ENCODE data around the gene PPP6C.
A peak's percentile ranks its signal among the peaks of the same experiment; 100 is the strongest.
"Not testable (repeated sequence)": the region's sequence is repeated elsewhere in the genome, so short reads cannot be mapped to it uniquely, and the experiment has no call there.

The PPP6C gene

DNA sequence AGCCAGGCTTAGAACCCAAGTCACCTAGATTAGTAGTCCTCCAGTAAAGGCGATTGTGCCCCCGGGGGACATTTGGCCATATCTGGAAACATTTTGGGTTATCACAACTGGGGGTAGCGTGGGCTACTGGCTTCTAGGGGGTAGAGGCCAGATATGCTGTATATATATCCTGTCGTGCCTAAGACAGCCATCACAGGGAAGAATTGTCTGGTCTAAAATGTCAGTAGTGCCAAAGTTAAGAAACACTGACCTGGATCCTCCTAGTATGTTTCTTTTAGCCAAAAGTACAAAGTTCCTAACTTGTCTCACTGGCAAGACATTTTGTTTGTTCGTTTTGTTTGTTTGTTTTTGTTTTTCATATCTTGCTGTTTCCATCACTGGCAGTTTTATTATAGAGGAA lies 24.6 kb upstream of the PPP6C start:
- H3K36me3 ChIP-seq (ENCODE audit: control insufficient read depth, insufficient read depth, low read length), result peaks cover 30% of the 10 kb centered on the region
- H3K9ac ChIP-seq (ENCODE audit: low read length), result no peak overlapping the region
- no peaks in the 10 kb centered on the region for H3K27me3 ChIP-seq (ENCODE audit: control insufficient read depth, insufficient read depth, low read length)
- H3K4me1 ChIP-seq (ENCODE audit: control insufficient read depth, insufficient read depth, low read length), result no peaks in the 10 kb centered on the region
- H3K27ac ChIP-seq (ENCODE audit: low read depth, low read length), result no peak overlapping the region
- no peaks in the 10 kb centered on the region for H3K9me3 ChIP-seq (ENCODE audit: control insufficient read depth, insufficient read depth, low read depth, low read length)
- H3K4me3 ChIP-seq (ENCODE audit: low read depth, low read length), result no peak overlapping the region

DNA sequence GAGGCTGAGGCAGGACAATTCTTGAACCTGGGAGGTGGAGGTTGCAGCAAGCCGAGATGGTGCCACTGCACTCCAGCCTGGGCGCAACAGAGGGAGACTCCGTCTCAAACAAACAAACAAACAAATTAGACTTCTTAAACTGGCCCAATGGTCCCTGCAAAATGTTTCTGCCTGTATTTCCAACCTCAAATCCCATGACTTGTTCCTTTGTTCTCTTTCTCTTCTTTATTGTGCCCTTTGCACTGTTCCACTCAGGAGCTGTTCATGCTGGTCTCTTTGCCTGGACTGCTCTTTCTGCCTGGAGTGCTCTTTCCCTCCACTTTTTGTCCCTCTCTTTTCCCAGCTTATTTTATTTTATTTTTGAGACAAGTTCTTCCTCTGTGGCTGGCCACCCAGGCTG lies 14.9 kb upstream of the PPP6C start:
- peaks cover 34% of the 10 kb centered on the region for H3K36me3 ChIP-seq (ENCODE audit: control insufficient read depth, insufficient read depth, low read length)
- no peak overlapping the region for H3K4me3 ChIP-seq (ENCODE audit: low read depth, low read length)
- no peaks in the 10 kb centered on the region for H3K9me3 ChIP-seq (ENCODE audit: control insufficient read depth, insufficient read depth, low read depth, low read length)
- no peak overlapping the region for H3K27ac ChIP-seq (ENCODE audit: low read depth, low read length)
- H3K4me1 ChIP-seq (ENCODE audit: control insufficient read depth, insufficient read depth, low read length), result 0 out of 2 replicates have a peak, but pooled peaks cover 6% of the 10 kb centered on the region
- no peaks in the 10 kb centered on the region for H3K27me3 ChIP-seq (ENCODE audit: control insufficient read depth, insufficient read depth, low read length)
- no peak overlapping the region for H3K9ac ChIP-seq (ENCODE audit: low read length)

DNA sequence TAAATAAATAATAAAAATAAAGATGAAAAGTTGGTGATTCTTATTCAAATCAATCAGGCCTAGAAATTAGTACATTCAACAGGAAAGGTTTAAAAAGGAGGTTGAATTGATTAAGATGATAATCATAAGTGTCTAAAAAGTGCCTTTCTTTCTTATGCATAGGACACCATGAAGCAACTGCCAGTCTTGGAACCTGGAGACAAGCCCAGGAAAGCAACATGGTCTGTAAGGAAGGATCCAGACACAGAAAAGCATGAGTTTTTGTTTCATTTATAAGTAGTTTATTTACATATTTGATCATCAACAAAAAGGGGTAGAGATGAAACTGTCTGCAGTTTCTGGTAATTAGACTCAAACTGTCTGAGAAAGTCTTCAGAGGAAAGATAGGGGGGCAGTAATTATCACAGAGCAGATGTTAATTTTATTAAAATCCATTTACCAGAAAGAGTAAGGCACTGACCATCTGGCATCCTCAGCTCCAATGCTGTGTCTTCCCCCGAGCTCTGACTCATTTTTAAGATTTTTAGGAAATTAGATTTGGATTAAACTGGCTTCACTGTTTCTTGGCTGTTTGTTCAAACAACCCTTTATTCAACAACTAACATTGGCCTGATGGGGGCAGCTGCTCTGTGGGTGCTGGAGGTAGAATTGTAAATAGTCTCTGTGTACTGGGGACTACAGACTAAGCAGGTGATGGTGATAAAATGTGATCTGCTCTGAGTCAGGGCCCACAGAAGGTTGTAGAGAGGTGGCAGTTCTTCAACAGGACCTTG lies 13.4 kb upstream of the PPP6C start:
- H3K36me3 ChIP-seq (ENCODE audit: control insufficient read depth, insufficient read depth, low read length), result peaks cover 28% of the 10 kb centered on the region

GRCh38 chr9:125200216-125201047 lies 10.8 kb upstream of the PPP6C start, which contains the start of gene RABEPK:
RABEPK (plus strand) TSS chr9:125200542; CDS start chr9:125203014, 2,472 bp downstream.
- Histone ChIP-seq H3K4me1 (ENCODE audit: control insufficient read depth, insufficient read depth, low read length) (0 out of 2 replicates have a peak, but pooled peaks cover 6% of the 10 kb centered on the region), H3K27me3 (ENCODE audit: control insufficient read depth, insufficient read depth, low read length) (no peaks in the 10 kb centered on the region), H3K9me3 (ENCODE audit: control insufficient read depth, insufficient read depth, low read depth, low read length) (no peaks in the 10 kb centered on the region), H3K9ac (ENCODE audit: low read length) (peak within 1 kb of the TSS; percentile 83), H3K36me3 (ENCODE audit: control insufficient read depth, insufficient read depth, low read length) (peaks cover 12% of the 10 kb centered on the region), H3K27ac (ENCODE audit: low read depth, low read length) (peak within 1 kb of the TSS; percentile 46; the same call in 1 of the 2 replicates), H3K4me3 (ENCODE audit: low read depth, low read length) (peak within 1 kb of the TSS; percentile 81)

More for the DNA sequence above, 13.4 kb upstream of the PPP6C start:
- Histone ChIP-seq H3K27ac (ENCODE audit: low read depth, low read length) (no peak overlapping the region), H3K4me1 (ENCODE audit: control insufficient read depth, insufficient read depth, low read length) (0 out of 2 replicates have a peak, but pooled peaks cover 6% of the 10 kb centered on the region), H3K27me3 (ENCODE audit: control insufficient read depth, insufficient read depth, low read length) (no peaks in the 10 kb centered on the region), H3K9me3 (ENCODE audit: control insufficient read depth, insufficient read depth, low read depth, low read length) (no peaks in the 10 kb centered on the region), H3K9ac (ENCODE audit: low read length) (no peak overlapping the region), H3K4me3 (ENCODE audit: low read depth, low read length) (no peak overlapping the region)

DNA sequence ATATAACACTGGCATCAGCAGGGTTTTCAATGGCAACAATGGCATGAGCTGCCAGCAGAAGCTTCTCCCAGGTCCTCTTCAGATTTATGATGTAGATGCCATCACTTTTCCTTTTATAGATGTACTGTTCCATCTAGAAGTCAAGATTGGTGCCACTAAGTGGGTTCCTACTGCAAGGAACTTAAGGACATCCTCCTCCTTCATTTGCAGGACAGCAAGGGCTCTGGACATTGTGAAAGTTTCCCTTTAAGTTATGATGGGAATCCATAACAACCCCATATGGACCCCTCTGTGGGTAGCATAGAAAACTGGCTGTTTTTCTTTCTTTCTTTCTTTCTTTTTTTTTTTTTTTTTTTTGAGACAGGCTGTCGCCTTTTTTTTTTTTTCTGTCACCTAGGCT lies 6.0 kb upstream of the PPP6C start:
- H3K9ac ChIP-seq (ENCODE audit: low read length); H3K36me3 ChIP-seq (ENCODE audit: control insufficient read depth, insufficient read depth, low read length); H3K4me3 ChIP-seq (ENCODE audit: low read depth, low read length); H3K4me1 ChIP-seq (ENCODE audit: control insufficient read depth, insufficient read depth, low read length); H3K9me3 ChIP-seq (ENCODE audit: control insufficient read depth, insufficient read depth, low read depth, low read length); H3K27ac ChIP-seq (ENCODE audit: low read depth, low read length); H3K27me3 ChIP-seq (ENCODE audit: control insufficient read depth, insufficient read depth, low read length): not testable (repeated sequence)

DNA sequence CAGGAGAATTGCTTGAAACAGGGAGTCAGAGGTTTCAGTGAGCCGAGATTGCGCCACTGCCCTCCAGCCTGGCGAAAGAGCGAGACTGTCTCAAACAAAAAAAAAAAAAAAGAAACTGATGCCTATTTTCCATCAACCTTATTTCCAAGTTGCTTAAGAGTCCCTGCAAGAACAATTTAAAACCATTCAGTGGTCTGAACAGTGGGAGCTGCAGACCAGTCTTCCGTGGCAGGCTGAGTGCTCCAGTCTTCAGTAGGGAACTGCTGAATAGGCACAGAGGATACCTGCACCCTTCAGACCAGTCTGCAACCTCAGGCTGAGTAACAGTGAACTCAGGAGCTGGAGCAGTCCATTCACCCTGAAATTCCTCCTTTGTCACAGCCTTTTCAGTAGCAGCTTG lies 4.9 kb upstream of the PPP6C start:
- H3K4me1 ChIP-seq (ENCODE audit: control insufficient read depth, insufficient read depth, low read length); H3K4me3 ChIP-seq (ENCODE audit: low read depth, low read length); H3K9ac ChIP-seq (ENCODE audit: low read length); H3K27ac ChIP-seq (ENCODE audit: low read depth, low read length); H3K36me3 ChIP-seq (ENCODE audit: control insufficient read depth, insufficient read depth, low read length); H3K27me3 ChIP-seq (ENCODE audit: control insufficient read depth, insufficient read depth, low read length); H3K9me3 ChIP-seq (ENCODE audit: control insufficient read depth, insufficient read depth, low read depth, low read length): not testable (repeated sequence)

DNA sequence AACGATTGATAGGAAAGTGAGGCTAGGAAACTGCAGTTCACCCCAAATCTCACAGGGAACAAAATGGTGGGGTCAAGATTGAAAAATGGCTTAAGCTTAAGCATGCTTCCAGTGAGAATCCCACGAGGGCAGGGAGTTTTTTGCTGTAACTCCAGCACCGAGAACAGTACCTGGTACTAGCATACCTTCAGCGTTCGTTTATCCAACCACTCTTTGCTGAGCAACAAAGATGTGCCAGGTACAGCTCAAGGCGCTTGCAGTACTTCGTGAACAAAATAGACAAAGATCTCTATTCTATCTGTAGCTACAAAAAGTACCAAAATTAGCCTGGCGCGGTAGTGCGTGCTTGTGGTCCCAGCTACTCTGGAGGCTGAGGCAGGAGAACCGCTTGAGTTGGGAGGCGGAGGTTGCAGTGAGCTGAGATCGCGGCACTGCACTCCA lies 778 bp upstream of the PPP6C start:
- Histone ChIP-seq H3K36me3 (ENCODE audit: control insufficient read depth, insufficient read depth, low read length) (no peaks in the 10 kb centered on the region), H3K27ac (ENCODE audit: low read depth, low read length) (peak overlapping the region; percentile 81), H3K9me3 (ENCODE audit: control insufficient read depth, insufficient read depth, low read depth, low read length) (no peaks in the 10 kb centered on the region), H3K27me3 (ENCODE audit: control insufficient read depth, insufficient read depth, low read length) (no peaks in the 10 kb centered on the region), H3K4me1 (ENCODE audit: control insufficient read depth, insufficient read depth, low read length) (peaks cover 4% of the 10 kb centered on the region; the same call in 1 of the 2 replicates), H3K4me3 (ENCODE audit: low read depth, low read length) (peak overlapping the region; percentile 90), H3K9ac (ENCODE audit: low read length) (peak overlapping the region; percentile 81)

GRCh38 chr9:125189011-125189360 lies 617 bp downstream of the PPP6C start:
- no peaks in the 10 kb centered on the region for H3K27me3 ChIP-seq (ENCODE audit: control insufficient read depth, insufficient read depth, low read length)
- no peaks in the 10 kb centered on the region for H3K36me3 ChIP-seq (ENCODE audit: control insufficient read depth, insufficient read depth, low read length)
- peak overlapping the region; percentile 81 for H3K9ac ChIP-seq (ENCODE audit: low read length)

GRCh38 chr9:125183561-125183960 lies 6.0 kb downstream of the PPP6C start:
- Histone ChIP-seq H3K36me3 (ENCODE audit: control insufficient read depth, insufficient read depth, low read length) (no peaks in the 10 kb centered on the region), H3K4me1 (ENCODE audit: control insufficient read depth, insufficient read depth, low read length) (no peaks in the 10 kb centered on the region), H3K27me3 (ENCODE audit: control insufficient read depth, insufficient read depth, low read length) (no peaks in the 10 kb centered on the region), H3K9ac (ENCODE audit: low read length) (no peak overlapping the region), H3K27ac (ENCODE audit: low read depth, low read length) (no peak overlapping the region), H3K9me3 (ENCODE audit: control insufficient read depth, insufficient read depth, low read depth, low read length) (no peaks in the 10 kb centered on the region), H3K4me3 (ENCODE audit: low read depth, low read length) (no peak overlapping the region)

More at GRCh38 chr9:125189011-125189360, 617 bp downstream of the PPP6C start:
- Histone ChIP-seq H3K9me3 (ENCODE audit: control insufficient read depth, insufficient read depth, low read depth, low read length) (no peaks in the 10 kb centered on the region), H3K27ac (ENCODE audit: low read depth, low read length) (peak overlapping the region; percentile 81), H3K4me1 (ENCODE audit: control insufficient read depth, insufficient read depth, low read length) (peaks cover 4% of the 10 kb centered on the region; the same call in 1 of the 2 replicates), H3K4me3 (ENCODE audit: low read depth, low read length) (peak overlapping the region; percentile 90)

DNA sequence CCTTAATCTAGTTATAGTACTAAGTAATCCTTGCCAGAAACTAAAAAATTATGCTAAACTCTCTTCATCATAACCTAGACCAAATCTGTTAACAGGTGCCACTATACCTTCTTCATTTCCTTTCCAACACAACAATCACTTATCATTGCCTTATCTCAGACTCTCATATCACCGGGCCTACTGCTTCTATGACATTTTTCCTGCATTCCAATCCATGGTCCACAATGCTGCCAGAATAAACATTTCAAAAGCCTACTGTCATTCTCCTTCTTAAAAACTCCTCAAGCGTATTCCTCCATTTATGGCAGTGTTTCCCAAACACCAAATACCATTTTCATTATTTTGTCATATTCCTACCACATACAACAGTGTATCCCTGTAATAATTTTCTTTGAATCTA lies 6.5 kb downstream of the PPP6C start:
- H3K9ac ChIP-seq (ENCODE audit: low read length), result no peak overlapping the region
- no peak overlapping the region for H3K27ac ChIP-seq (ENCODE audit: low read depth, low read length)
- no peaks in the 10 kb centered on the region for H3K9me3 ChIP-seq (ENCODE audit: control insufficient read depth, insufficient read depth, low read depth, low read length)
- H3K4me1 ChIP-seq (ENCODE audit: control insufficient read depth, insufficient read depth, low read length), result no peaks in the 10 kb centered on the region
- H3K4me3 ChIP-seq (ENCODE audit: low read depth, low read length), result no peak overlapping the region
- H3K27me3 ChIP-seq (ENCODE audit: control insufficient read depth, insufficient read depth, low read length), result no peaks in the 10 kb centered on the region
- H3K36me3 ChIP-seq (ENCODE audit: control insufficient read depth, insufficient read depth, low read length), result no peaks in the 10 kb centered on the region

DNA sequence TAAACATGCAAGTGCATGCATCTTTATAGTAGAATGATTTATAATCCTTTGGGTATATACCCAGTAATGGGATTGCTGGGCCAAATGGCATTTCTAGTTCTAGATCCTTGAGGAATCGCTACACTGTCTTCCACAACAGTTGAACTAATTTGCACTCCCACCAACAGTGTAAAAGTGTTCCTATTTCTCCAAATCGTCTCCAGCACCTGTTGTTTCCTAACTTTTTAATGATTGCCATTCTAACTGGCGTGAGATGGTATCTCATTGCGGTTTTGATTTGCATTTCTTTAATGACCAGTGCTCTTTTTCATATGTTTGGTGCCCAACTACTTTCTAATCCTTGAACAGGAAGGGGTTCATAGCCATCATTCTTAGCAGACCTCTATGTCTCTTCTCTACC lies 7.8 kb downstream of the PPP6C start:
- not testable (repeated sequence) for H3K9me3 ChIP-seq (ENCODE audit: control insufficient read depth, insufficient read depth, low read depth, low read length); H3K4me3 ChIP-seq (ENCODE audit: low read depth, low read length); H3K27ac ChIP-seq (ENCODE audit: low read depth, low read length); H3K4me1 ChIP-seq (ENCODE audit: control insufficient read depth, insufficient read depth, low read length); H3K36me3 ChIP-seq (ENCODE audit: control insufficient read depth, insufficient read depth, low read length); H3K27me3 ChIP-seq (ENCODE audit: control insufficient read depth, insufficient read depth, low read length); H3K9ac ChIP-seq (ENCODE audit: low read length)
